Astrocyte of the spinal cord (primary cell): ENCODE data around the gene KDM5B.

Experiments used
- DNase-seq: peaks from one replicate; pipeline ENCODE4 v3.0.0; 2011; ENCODE audit warnings: low read depth, low spot score
- H3K4me3 ChIP-seq: 2 replicates; pipeline ENCODE4 v1.5.1; 2011; ENCODE audit warnings: low read depth, mild to moderate bottlenecking, low read length, moderate library complexity
- in situ Hi-C: cut with HindIII; loops from 2 replicates; pipeline ENCODE4 v1.10.0; 2017; ENCODE audit warnings: low sequenced_read_pairs
- TF ChIP-seq, protein P1 (sequence below): IDR thresholded peaks from 2 replicates; pipeline ENCODE4 v1.5.1; 2012; ENCODE audit warnings: low read depth, mild to moderate bottlenecking, low read length, inconsistent platforms

The KDM5B gene

DNA sequence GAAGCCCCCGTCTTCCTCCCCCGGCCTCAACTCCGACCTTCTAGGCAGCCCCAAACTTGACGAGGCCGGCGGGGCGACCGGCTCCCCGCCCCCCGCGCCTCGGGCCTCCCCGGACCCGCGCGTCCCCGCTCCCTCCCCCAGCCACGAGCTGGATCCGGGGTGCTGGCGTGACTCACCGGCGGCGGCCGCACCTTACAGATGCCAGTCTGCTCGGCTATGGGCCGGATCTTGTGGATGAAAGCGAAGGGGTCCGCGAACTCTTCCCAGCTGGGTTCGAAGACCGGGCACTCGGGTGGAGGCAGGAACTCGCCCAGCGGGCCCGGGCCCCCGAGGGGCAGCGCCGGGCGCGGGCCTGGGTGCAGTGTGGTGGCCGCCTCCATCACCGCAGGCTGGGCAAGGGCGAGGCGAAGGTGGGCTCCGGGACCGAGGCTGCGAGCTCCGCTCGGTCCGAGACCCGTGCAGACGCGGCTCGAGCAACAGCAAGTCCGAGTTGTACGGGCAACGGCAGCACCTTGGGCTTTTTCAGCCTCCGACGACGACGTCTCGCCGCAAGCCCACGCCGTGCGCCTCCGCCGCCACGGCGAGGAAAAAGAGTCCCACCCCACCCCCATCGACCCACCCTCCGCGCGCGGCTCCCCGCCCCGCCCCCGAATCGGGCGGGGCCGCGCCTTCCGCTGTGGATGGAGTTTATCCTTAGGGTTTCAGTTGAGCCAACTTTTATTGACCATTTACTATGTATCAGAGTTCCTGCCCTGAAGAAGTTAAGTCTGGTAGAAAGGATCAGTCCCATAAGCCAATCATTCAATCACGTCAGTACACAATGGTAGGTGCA is at the start of gene KDM5B:
KDM5B (minus strand) TSS at position 496 of the 832 bp plus-strand sequence; CDS start at position 380, 116 bp downstream.
- in situ Hi-C loops, result no loop called here
- DNase-seq, result peak; percentile 78
- peak within 1 kb of the TSS; percentile 89 for H3K4me3 ChIP-seq
- TF ChIP-seq, protein P1, sequence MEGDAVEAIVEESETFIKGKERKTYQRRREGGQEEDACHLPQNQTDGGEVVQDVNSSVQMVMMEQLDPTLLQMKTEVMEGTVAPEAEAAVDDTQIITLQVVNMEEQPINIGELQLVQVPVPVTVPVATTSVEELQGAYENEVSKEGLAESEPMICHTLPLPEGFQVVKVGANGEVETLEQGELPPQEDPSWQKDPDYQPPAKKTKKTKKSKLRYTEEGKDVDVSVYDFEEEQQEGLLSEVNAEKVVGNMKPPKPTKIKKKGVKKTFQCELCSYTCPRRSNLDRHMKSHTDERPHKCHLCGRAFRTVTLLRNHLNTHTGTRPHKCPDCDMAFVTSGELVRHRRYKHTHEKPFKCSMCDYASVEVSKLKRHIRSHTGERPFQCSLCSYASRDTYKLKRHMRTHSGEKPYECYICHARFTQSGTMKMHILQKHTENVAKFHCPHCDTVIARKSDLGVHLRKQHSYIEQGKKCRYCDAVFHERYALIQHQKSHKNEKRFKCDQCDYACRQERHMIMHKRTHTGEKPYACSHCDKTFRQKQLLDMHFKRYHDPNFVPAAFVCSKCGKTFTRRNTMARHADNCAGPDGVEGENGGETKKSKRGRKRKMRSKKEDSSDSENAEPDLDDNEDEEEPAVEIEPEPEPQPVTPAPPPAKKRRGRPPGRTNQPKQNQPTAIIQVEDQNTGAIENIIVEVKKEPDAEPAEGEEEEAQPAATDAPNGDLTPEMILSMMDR, result no peak

DNA sequence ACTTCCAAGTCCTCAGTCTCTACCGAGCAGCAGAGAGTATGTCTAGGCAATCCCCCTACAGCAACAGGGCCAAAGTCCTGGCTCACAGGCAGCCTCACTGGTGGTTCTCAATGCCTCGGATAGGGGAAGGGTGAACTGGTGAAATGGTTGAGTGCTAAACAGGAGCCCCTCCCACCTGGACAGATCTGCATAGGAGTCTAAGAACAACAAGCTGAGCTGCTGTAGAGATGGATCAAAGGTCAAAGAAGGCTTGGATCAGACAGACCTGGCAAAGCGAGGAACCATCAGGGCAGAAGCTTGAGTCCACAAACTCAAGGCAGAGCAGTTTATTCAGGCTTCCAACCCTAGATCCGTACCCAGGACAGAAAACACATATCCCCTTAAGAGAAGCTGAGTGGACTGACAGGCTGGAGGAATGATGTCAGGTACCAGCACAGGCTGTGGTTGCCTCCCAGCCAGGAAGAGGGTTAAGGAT is 49.0 kb upstream of the KDM5B start:
- no peak overlapping the region for H3K4me3 ChIP-seq
- TF ChIP-seq, protein P1, result no peak
- in situ Hi-C loops, result no loop called here
- no peak for DNase-seq

DNA sequence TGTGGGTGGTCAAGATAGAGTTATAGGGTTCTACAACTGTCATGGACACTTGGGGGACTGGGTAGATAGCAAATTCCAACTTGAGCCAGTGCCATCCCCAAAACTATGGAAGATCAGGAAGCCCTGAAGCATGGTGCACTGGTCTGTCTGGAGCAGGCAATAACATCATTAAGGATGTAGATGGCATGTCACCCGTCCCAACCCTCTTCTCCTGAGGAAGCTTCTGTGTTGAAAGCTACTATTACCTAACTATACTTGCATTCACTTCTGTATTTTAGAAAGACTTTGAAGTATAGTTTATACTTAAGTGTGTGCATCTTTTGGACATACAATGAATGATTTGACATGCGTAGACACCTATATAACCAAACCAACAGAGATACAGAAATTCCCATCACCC is 47.8 kb upstream of the KDM5B start:
- in situ Hi-C loops, result no loop called here
- TF ChIP-seq, protein P1, result no peak
- no peak overlapping the region for H3K4me3 ChIP-seq
- DNase-seq, result no peak

DNA sequence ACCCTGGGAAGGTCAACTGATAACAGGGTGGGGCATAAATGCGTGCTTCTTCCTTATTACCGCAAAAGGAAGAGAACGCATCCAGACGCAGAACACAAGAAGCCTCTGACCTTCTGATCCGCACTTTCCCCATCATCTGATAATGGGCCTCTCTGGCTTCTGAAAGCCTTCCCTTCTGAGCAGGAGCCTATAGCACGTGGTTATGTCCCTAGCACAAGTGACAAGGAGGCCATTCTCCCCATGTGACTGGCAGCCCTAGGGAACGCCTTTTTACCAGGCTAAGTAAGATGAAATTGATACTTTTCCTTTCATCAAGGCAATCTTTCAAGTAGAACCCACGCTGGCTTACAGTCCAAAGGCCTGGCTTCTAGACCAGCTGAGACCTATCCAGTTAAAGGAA is 46.6 kb upstream of the KDM5B start:
- TF ChIP-seq, protein P1, result no peak
- H3K4me3 ChIP-seq, result no peak overlapping the region
- no peak for DNase-seq
- in situ Hi-C loops, result no loop called here

DNA sequence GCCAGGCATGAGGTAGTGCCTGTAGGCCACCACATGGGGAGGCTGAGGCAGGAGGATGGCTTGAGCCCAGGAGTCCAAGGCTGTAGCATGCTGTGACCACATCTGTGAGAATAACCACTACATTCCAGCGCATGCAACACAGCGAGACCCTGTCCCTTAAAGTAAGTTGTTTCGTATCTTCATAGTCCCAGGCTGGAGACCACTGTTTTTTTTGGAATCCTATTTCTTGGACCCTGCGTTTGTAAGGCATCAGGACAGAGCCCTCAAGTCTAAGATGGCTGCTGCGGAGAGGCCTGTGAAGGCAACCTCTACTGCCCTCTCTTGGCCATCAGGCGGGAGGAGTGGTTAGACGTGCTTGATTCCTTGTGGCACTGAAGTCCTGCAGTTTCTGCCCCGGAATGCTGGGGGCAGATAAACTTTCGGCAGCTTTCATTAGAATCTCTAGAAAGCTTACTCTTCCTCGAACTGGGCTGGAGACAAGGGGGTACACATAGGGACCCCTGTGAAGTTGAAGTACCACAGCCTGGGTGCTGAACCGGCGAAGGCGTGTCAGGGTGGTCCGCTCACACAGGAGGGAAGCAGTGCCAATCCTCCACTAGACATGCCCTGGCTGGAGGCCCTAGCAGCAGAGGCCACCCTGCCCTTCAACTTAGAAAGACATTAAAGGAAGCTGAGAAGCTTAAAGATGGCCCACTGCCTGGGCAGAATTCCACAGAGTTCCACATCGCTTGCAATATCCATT is 44.1 kb upstream of the KDM5B start:
- DNase-seq, result peak; percentile 43
- in situ Hi-C loops, result no loop called here
- H3K4me3 ChIP-seq, result no peak overlapping the region
- TF ChIP-seq, protein P1, result peak; percentile 61

DNA sequence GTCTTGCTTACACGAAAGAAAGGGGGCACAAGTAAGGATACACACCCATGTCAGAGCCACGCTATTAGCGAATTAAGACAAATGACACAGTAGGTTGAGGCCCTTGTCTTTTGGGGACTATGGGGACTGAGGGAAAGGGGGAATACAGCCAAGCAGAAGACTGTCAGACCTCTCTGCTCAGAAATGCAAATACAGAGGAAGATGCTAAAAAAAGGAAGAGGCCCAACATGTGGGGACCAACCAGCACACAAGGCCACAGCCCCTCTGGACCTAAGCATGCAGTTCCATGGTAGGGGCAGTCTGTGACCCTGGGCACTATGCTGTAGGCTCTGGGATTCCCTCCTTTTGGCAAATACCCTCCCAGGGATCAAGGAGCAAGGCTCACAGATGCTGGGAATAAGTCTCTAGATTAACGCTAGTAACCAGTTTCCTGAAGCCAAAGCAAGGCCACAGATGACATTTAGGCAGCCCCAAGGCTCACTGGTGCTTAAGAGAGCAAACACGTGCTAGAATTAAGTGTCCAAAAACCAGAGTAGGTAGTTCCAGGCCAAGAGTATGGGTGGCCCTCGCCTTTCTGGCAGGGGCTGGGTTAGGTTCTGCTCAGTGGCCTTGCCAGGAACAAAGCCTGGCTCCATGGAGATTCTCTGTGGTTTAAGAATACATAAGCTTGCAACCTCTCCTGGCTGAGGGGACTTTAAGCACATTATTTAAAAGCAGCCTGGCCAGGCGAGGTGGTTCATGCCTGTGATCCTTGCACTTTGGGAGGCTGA is 42.6 kb upstream of the KDM5B start:
- H3K4me3 ChIP-seq, result no peak overlapping the region
- TF ChIP-seq, protein P1, result no peak
- DNase-seq, result no peak
- in situ Hi-C loops, result no loop called here
